Activated T-helper 2 cell treated with anti-CD3 and anti-CD28 coated beads, Interferon-gamma antibody, Interleukin-2, Interleukin-4, amounts not matched to agents 10 μg/mL and 5 μg/mL and 100 μg/mL, durations not matched to agents 14 hours and 24 hours and 36 hours (primary cell): ENCODE results near the gene GSTA3. TPM values are rescaled to one million over a fixed set of nuclear protein-coding genes. Genes with fewer than 3 reads are reported as not detected.
"Not testable (repeated sequence)": the region's sequence is repeated elsewhere in the genome, so short reads cannot be mapped to it uniquely, and the experiment has no call there.

ENCODE experiments used
- DNase-seq: peaks from one replicate; pipeline ENCODE4 v3.0.0; 2021; ENCODE audit warnings: low spot score
- H3K27ac Mint-ChIP-seq: one replicate; pipeline ENCODE4 v1.8.0; 2021; ENCODE audit warnings: mixed read lengths
- H3K27me3 Mint-ChIP-seq: one replicate; pipeline ENCODE4 v1.8.0; 2021; ENCODE audit warnings: low read depth, mixed read lengths
- H3K36me3 Mint-ChIP-seq: one replicate; pipeline ENCODE4 v1.8.0; 2021; ENCODE audit warnings: low read depth, mixed read lengths
- H3K4me1 Mint-ChIP-seq: one replicate; pipeline ENCODE4 v1.8.0; 2021; ENCODE audit warnings: low read depth, mixed read lengths
- H3K4me3 Mint-ChIP-seq: one replicate; pipeline ENCODE4 v1.8.0; 2021; ENCODE audit warnings: low read depth, mild to moderate bottlenecking, moderate library complexity, mixed read lengths
- H3K9me3 Mint-ChIP-seq: one replicate; pipeline ENCODE4 v1.8.0; 2021; ENCODE audit warnings: mixed read lengths
- intact Hi-C: fragments of 100-400 bp; cut with micrococcal nuclease; formaldehyde crosslinking; loops from one replicate; pipeline ENCODE4 v1.15.1; 2023
- total RNA-seq: library from RNA; stranded (reverse); gene quantifications from 2 replicates; pipeline ENCODE4 v1.2.3, GENCODE V29; 2022

The GSTA3 gene
- total RNA-seq, 1 donor from 2014 or later, result not detected

DNA sequence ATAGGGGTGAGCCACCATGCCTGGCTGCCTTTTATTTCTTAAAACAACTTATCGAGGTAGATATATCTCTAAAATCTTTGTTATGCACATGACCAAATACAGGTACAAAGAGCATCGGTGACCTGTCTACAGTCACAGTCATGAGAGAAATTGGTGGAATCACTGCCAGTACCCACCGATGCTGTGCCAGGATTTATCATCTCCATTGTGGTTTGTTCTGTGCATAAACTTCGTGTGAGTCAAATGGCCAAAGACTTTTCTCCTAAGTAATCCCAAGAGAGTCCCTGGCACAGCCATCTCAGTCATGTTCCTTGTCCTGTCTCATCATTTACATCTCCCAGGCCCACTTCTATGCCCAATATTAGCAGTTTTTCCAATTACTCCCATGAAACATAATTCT, 9.0 kb downstream of the GSTA3 start:
- H3K4me3 Mint-ChIP-seq, result no peak overlapping the region
- peaks cover 7% of the 10 kb centered on the region for H3K9me3 Mint-ChIP-seq
- no peak for DNase-seq
- H3K27ac Mint-ChIP-seq, result no peak overlapping the region
- peaks cover 2% of the 10 kb centered on the region for H3K27me3 Mint-ChIP-seq
- no peaks in the 10 kb centered on the region for H3K36me3 Mint-ChIP-seq
- no peaks in the 10 kb centered on the region for H3K4me1 Mint-ChIP-seq
- intact Hi-C loops, result no loop called here

DNA sequence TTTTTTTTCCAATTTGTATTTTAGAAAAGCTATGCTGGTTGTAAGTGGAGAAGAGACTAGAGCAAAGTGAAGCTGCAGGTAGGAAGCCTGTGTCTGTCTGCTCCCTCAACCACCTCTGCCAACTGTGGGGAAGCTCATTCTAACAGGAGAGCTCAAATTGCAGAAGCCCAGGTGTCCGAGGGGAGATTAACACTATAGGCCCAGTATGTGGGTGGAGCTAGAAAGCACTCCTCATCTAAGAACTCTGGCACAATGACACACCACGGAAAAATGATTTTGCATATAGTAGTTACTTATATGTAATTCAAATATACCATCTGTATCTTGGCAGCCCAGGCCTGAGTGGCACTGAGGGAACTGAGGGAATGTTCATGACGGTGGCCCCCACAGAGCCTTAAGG, 13.7 kb downstream of the GSTA3 start:
- H3K4me3 Mint-ChIP-seq, result not testable (repeated sequence)

DNA sequence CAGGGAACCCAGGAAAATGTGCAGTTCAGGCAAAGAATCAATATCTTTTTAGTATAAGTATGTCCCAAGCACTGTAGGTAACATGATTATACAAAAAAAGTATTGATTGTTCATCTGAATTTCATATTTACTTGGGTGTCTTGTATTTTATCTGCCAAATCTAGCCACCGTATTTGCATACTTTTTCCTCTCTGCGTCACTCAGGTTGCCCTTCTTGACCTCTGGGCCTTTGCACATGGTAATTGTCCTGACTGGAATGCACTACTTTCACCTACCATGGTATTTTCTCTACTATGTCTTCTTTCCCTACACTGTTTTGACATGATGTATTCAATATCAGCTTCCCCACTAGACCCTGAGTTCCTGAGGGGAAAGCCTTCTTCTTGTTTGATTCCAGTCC, 15.2 kb downstream of the GSTA3 start:
- H3K27ac Mint-ChIP-seq, result peak overlapping the region; percentile 75
- H3K36me3 Mint-ChIP-seq, result peaks cover 4% of the 10 kb centered on the region
- intact Hi-C loops, result no loop called here
- peaks cover 34% of the 10 kb centered on the region for H3K4me1 Mint-ChIP-seq
- H3K27me3 Mint-ChIP-seq, result no peaks in the 10 kb centered on the region
- no peak overlapping the region for H3K4me3 Mint-ChIP-seq
- H3K9me3 Mint-ChIP-seq, result peaks cover 14% of the 10 kb centered on the region
- DNase-seq, result no peak

More for the DNA sequence above, 13.7 kb downstream of the GSTA3 start:
- H3K27me3 Mint-ChIP-seq, H3K27ac Mint-ChIP-seq, DNase-seq, H3K36me3 Mint-ChIP-seq, intact Hi-C loops, H3K9me3 Mint-ChIP-seq: not testable (repeated sequence)
- H3K4me1 Mint-ChIP-seq, result peaks cover 23% of the 10 kb centered on the region

DNA sequence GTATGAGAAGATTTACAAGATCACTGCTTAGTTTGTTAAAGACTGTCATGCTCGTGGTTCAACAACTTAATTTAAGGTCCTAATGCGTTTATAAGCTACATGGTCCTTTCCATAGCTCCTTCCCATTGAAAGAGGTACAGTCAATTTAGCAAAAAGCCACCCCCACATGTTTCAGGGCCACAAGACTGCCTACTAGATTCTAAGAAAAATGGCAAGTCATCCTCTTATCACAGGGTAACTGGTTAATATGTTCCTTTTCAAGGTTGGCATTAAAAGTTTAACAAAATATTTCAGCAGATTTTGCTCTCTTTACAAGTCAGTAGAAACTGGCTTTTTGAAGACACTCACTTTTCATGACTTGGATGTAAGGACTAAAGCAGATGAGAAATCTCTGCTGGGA, 15.7 kb downstream of the GSTA3 start:
- Mint-ChIP-seq H3K4me3 (no peak overlapping the region), H3K4me1 (peaks cover 35% of the 10 kb centered on the region), H3K27me3 (no peaks in the 10 kb centered on the region), H3K9me3 (peaks cover 14% of the 10 kb centered on the region), H3K36me3 (peaks cover 4% of the 10 kb centered on the region), H3K27ac (peak overlapping the region; percentile 75)
- no peak for DNase-seq
- intact Hi-C loops, result no loop called here

DNA sequence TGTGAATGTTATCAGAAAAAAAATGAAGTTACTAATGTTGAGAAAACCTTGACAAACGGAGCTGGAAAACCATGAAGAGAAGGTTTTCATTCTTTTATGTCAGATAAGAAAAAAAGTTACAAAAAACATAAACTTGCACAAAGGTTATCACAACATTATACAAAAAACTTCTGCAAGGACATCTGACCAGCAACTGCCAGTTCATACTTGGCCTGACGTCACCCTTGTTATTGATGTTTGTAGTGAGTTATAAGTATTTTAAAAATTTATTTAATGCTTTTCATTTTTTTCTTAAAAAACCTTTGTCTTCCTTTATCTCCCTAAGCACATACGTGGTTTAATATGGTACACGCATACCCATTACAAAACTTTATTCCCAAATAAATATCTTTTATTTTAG, 16.3 kb downstream of the GSTA3 start:
- peaks cover 4% of the 10 kb centered on the region for H3K36me3 Mint-ChIP-seq
- DNase-seq, result no peak
- H3K4me3 Mint-ChIP-seq, result no peak overlapping the region
- peak overlapping the region; percentile 75 for H3K27ac Mint-ChIP-seq
- H3K27me3 Mint-ChIP-seq, result no peaks in the 10 kb centered on the region
- peaks cover 14% of the 10 kb centered on the region for H3K9me3 Mint-ChIP-seq
- peaks cover 37% of the 10 kb centered on the region for H3K4me1 Mint-ChIP-seq
- intact Hi-C loops, result no loop called here

DNA sequence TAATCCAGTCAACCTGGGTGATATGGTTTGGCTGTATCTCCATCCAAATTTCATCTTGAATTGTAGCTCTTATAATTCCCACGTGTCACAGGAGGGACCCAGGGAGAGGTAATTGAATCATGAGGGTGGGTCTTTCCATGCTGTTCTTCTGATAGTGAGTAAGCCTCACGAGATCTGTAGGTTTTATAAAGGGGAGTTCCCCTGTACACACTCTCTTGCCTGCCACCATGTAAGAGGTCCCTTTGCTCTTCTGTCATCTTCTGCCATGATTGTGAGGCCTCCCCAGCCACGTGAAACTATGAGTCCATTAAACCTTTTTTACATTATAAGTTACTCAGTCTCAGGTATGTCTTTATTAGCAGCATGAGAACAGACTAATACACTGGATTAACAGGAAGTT, 19.5 kb downstream of the GSTA3 start:
- Mint-ChIP-seq H3K9me3 (peaks cover 7% of the 10 kb centered on the region), H3K4me3 (no peak overlapping the region), H3K27me3 (no peaks in the 10 kb centered on the region), H3K4me1 (peaks cover 51% of the 10 kb centered on the region), H3K36me3 (peaks cover 4% of the 10 kb centered on the region), H3K27ac (peak overlapping the region; percentile 40)
- no peak for DNase-seq
- intact Hi-C loops, result no loop called here

DNA sequence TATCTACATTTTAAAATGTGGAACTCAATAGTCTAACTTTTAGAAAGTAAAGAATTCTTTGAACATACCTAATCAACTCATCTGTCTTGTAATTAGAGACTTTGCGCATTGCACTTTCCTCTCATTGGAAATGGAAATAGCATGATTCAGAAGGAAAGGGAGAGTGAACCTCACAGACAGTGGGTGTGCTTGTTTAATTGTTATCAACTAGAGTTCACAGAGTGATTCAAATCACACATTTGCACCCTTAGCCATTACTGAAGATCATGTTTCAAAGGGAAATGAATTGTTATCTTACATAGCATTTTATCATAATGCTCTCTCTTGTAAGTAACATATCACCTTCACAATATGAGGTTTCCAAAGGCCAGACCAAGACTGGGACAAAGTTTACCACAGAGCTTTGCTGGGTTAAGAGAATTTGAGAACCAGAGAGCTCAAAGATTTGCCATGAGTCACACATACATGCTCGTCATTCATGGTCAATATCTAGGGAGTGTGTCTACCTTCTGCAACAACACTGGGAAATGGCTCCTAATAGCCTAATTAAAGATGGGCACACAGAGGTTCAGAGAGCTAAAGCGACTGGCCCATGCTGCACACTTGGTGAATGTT, 21.5 kb downstream of the GSTA3 start:
- peak overlapping the region; percentile 82 for H3K27ac Mint-ChIP-seq
- peaks cover 41% of the 10 kb centered on the region for H3K4me1 Mint-ChIP-seq
- no peak overlapping the region for H3K4me3 Mint-ChIP-seq
- H3K27me3 Mint-ChIP-seq, result no peaks in the 10 kb centered on the region
- DNase-seq, result no peak
- H3K36me3 Mint-ChIP-seq, result peaks cover 4% of the 10 kb centered on the region
- peaks cover 7% of the 10 kb centered on the region for H3K9me3 Mint-ChIP-seq
- intact Hi-C loops, result loop anchor here (1.0 to 2.0 kb wide), 3 partner anchors 89 to 107 kb away; partner anchors contain the start of gene GSTA4

DNA sequence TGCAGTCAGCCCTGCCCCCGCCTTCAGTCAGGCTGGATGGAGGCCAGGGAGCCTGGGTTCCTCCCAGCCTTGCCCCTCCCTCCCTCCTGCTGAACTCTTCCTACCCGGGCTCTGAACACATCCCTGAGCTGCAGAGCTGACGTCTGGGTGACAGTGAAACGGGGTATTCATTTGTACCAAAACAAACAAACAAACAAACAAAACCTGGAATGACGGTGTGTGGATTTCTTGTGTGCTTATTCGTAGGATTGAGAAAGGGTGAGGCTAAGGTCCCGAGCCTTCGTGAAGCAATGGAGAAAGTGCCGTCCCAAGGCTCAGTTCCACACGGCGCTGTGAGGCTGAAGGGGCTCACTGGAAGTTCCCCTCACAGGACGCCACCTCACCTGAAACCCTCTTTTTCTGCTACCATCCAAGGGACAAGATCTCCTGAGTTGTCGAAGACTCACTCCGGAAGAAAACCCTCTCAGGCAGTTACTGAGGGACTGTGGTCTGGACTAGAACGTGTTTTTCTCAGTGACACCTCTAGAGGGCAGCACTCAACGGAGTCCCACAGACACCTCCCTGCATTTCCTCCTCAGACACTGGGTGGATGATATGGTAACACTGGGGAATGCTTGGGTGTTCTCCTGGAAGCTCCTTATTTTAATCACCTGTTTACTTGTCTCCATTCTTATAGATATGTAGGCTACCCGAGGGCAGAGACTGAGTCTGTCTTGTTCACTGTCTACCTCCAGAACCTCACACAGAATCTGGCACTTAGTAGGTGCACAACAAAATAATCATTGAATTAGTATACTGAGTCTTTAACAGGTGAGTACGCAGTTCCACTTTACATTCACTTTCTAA, 27.3 kb downstream of the GSTA3 start:
- intact Hi-C loops, result loop anchor here (1.0 kb wide), 1 partner anchor 114 kb away; no protein-coding TSS in a partner anchor
- Mint-ChIP-seq H3K4me1 (peaks cover 22% of the 10 kb centered on the region), H3K9me3 (no peaks in the 10 kb centered on the region), H3K27ac (peak overlapping the region; percentile 51), H3K27me3 (peaks cover 9% of the 10 kb centered on the region), H3K4me3 (peak overlapping the region; percentile 82), H3K36me3 (no peaks in the 10 kb centered on the region)
- peak; percentile 60 for DNase-seq

DNA sequence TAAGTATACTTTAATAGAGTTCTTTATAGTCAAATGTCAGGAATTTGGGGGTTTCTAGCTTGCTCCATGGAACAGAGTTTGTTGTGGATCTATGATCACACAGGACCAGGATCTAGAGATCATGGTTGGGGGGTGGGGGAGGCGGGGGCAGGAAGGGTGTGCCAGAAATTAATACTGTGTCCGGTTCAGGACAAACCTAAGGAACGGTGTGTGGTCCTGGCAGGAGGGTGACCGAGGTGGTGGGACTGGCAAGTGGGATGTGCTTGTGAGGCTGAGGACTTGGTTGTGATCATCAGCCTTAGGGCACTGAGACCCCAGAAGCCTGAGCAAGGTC, 27.9 kb downstream of the GSTA3 start:
- intact Hi-C loops, result no loop called here

DNA sequence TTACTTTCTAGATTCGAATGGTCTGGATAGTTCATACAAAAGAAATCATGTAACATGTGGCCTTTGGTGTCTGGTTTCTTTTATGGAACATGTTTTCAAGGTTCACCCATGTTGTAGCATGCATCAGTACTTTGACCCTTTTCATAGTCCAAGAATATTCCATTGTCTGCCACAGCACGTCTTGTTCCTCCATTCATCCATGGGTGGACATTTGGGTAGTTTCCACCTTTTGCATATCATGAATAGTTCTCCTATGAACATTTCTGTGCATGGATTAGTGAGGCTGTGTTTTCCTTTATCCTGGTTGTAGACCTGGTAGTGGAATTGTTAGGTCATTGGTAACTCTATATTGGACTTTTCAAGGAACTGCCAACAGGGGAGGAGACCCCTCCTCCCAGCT, 31.7 kb downstream of the GSTA3 start:
- DNase-seq, result no peak
- H3K27ac Mint-ChIP-seq, result no peak overlapping the region
- no peak overlapping the region for H3K4me3 Mint-ChIP-seq
- H3K9me3 Mint-ChIP-seq, result no peaks in the 10 kb centered on the region
- H3K27me3 Mint-ChIP-seq, result peaks cover 27% of the 10 kb centered on the region
- peaks cover 21% of the 10 kb centered on the region for H3K4me1 Mint-ChIP-seq
- intact Hi-C loops, result no loop called here
- no peaks in the 10 kb centered on the region for H3K36me3 Mint-ChIP-seq

More for the DNA sequence above, 27.9 kb downstream of the GSTA3 start:
- no peaks in the 10 kb centered on the region for H3K9me3 Mint-ChIP-seq
- H3K36me3 Mint-ChIP-seq, result no peaks in the 10 kb centered on the region
- H3K27ac Mint-ChIP-seq, result no peak overlapping the region
- peaks cover 11% of the 10 kb centered on the region for H3K27me3 Mint-ChIP-seq
- peak overlapping the region; percentile 82 for H3K4me3 Mint-ChIP-seq
- DNase-seq, result no peak
- peaks cover 27% of the 10 kb centered on the region for H3K4me1 Mint-ChIP-seq

DNA sequence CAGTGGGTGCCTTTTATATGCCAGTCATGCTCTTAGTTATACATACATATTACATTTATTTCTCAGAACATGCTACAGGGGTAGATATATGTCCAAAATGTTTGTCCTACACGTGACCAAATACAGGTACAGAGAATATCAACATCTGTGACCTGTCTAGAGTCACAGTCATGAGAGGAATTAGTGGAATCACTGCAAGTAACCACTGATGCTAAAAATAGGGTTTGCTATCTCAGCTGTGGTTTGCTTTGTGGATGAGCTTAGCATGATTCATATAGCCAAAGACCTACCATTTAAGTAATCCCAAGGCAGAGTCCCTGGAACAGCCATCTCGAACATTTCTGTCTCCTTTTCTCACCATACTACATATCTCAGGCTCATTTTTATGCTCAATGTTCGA, 32.3 kb downstream of the GSTA3 start:
- intact Hi-C loops, result no loop called here
- no peak overlapping the region for H3K4me3 Mint-ChIP-seq

DNA sequence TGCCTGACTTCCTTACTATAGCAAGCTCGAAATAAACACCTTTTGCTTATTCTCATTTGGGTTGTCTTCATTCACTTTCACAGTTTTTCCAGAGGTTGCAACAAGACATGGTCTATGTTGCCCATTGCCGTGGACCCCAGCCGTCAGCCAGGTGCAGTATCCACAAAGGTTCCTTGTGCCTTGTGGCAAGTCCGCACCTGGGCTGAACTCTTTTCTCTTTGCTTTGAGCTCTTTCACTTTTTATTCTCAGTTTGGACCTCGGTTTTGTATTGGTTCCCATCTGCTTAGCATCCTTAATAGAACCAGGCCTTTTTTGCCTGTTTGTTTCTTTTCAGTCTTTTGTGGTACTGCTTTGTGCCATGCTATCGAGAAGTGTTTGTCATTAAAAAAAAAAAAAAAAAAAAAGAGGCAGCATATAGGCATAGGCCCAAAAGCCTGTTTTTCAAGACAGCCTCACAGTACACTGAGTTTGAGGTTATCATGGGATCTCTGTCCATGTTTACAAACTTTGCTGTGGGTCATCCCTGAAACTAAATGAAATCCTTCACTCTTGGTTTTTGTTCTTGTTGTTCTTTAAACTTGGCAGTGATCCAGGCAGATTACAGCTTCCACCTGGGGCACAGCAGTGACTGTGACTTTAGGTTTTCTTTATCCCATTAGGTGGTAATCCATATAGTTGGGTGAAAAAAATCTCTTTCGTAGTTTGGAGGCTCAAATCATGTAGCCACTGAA, 33.3 kb downstream of the GSTA3 start:
- Mint-ChIP-seq H3K4me3 (no peak overlapping the region), H3K36me3 (no peaks in the 10 kb centered on the region), H3K9me3 (no peaks in the 10 kb centered on the region), H3K4me1 (peaks cover 11% of the 10 kb centered on the region), H3K27me3 (peaks cover 35% of the 10 kb centered on the region), H3K27ac (no peak overlapping the region)
- intact Hi-C loops, result no loop called here
- DNase-seq, result no peak

More for the DNA sequence above, 32.3 kb downstream of the GSTA3 start:
- Mint-ChIP-seq H3K9me3 (no peaks in the 10 kb centered on the region), H3K27me3 (peaks cover 32% of the 10 kb centered on the region), H3K27ac (no peak overlapping the region), H3K4me1 (peaks cover 16% of the 10 kb centered on the region), H3K36me3 (no peaks in the 10 kb centered on the region)
- no peak for DNase-seq

DNA sequence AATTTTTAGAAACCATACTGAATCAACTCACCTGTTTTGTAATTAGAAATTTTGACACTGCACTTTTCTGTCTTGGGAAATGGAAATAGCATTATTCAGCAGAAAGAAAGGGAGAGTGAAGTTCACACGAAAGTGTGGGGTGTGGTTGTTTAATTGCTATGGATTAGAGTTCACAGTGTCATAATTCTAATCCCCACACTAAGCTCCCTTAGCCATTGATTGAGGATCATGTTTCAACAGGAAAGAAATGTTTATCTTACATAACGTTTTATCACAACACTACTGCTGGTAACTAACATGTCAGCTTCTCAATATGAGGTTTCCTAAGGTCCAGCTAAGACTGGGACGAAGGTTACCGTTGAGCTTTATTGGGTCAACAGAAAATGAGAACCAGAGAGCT, 37.5 kb downstream of the GSTA3 start:
- no peak overlapping the region for H3K27ac Mint-ChIP-seq
- no peaks in the 10 kb centered on the region for H3K9me3 Mint-ChIP-seq
- H3K36me3 Mint-ChIP-seq, result no peaks in the 10 kb centered on the region
- intact Hi-C loops, result no loop called here
- H3K4me3 Mint-ChIP-seq, result no peak overlapping the region
- peaks cover 6% of the 10 kb centered on the region for H3K4me1 Mint-ChIP-seq
- H3K27me3 Mint-ChIP-seq, result peaks cover 31% of the 10 kb centered on the region
- DNase-seq, result no peak
